NCI-H1092 (cell line): ENCODE data around the gene MACO1.

Experiments used
- DNase-seq: peaks from one replicate; lab custom pipeline; 2025; lab: John Stamatoyannopoulos, UW

The MACO1 gene

DNA sequence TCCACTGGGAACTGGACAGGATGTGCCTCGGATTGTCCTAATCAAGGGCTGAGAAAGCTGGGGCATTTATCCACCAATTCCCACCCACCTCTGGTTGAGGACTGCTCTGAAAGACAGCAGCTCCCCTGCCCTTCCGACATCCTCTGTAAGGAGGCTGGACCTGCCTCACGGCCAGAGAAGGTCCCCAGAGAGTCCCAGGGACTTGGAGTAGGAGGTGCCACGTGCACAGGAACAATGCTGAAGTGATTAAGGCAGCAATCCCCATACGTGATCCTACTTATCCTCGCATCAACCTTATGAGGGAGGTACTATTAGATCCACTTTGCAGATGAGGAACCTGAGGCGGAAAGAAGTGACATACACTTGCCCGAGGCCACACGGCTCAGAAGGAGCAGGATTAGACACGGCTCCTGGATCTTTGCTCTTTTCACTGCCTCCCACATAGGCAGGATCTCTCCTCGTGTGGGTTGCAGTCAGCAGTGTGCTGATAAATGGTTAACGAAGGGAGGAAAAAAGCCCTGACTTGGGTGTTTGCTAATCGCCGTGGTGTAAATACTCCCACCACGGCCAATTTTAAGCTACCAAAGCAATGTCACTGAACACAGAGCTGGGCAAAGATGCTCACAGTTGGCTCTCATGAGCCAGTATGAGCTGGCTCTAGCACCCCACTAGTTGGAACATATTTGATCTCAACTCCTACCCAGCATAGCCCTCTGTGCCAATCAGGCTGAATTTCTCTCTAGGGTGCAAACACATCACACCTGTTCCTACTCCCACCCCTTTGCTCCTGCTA, 94.1 kb downstream of the MACO1 start:
- no peak for DNase-seq

DNA sequence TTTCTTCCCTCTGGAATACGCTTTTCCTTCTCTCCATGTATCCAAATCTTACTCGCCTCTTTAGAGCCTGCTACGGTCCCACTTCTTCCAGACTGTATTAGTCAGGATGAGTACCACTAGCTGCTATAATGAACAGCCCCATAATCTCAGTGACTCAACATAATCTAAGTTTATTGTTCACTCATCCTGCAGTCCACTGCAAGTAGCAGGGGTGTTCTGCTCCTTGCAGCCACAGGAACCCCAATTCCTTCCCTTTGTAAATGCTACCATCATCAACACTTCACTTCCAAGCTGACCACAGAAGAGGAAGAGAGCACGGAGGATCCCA, 94.6 kb downstream of the MACO1 start:
- DNase-seq = no peak

DNA sequence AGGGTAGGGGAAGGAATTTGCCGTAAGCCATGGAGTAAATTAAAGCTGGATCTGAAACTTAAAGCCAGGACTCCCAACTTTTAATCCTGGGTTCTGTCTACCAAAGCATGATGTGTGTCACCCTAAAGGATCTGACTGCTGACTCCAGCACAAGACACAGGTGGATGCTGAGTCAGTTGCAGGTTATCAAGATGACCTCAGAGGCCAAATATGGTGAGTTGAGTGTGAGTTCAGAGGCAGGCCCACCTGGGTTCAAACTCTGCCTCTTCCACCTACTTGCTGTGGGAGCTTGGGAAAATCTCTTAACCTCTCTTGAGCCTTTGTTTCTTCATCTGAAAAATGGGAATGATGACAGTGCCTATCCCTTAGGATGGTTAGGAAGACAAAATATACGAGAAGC, 96.1 kb downstream of the MACO1 start:
- DNase-seq = no peak

DNA sequence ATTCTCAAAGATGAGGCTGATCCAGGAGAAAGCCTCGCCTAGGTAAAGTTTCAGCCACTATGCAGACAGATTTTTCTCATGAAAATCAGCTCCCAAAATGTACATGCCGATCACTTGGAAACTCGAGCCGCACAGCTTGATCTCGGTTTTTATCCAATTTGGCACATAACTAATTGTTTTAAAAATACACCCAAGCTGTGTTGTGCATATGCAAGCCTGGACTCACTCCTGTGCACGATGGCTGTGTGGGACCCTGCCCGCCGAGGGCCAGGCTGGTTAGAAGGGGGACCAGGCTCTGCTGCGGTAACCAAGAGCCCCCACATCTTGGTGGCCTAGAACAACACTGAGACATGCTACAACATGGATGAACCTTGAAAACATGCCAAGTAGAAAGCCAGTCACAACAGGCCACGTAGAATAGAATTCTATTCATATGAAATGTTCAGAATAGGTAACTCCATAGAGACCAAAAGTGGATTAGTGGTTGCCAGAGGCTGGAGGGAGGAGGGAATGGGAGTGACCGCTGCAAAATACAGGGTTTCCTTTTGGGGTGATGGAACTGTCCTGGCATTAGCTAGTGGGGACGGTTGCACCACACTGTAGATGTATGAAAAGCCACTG, 96.6 kb downstream of the MACO1 start:
- no peak for DNase-seq

DNA sequence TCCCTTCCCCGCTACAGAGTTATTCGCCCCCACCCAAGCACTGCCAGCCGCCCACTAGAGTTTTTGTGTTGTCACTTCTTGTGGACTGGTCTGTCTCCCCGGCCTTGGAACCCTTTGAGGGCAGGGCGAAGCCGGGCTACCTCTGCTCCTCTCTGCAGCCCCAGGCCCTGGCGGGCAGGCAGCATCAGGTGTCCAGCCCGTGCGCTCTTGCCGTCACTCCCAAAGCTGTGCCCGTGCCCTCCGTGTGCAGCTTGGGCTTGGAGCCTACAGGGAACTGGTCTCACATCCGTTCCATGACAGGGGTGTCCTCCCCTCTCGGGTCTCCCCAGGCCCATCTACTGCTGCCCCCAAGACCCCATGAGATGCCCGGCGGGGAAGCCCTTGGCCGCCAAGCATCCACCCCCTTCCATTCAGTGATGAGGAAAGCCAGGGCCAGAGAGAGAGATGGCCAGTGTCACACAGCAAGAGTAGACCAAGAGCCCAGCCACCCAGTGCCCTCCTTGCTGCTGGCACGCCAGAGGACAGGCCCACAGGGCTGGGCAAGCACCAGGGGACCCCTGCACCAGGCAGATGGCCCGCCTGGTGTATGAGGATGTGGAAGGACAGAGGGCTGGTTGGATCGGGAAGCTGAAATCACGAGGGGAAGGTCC, 97.4 kb downstream of the MACO1 start:
- DNase-seq = no peak

DNA sequence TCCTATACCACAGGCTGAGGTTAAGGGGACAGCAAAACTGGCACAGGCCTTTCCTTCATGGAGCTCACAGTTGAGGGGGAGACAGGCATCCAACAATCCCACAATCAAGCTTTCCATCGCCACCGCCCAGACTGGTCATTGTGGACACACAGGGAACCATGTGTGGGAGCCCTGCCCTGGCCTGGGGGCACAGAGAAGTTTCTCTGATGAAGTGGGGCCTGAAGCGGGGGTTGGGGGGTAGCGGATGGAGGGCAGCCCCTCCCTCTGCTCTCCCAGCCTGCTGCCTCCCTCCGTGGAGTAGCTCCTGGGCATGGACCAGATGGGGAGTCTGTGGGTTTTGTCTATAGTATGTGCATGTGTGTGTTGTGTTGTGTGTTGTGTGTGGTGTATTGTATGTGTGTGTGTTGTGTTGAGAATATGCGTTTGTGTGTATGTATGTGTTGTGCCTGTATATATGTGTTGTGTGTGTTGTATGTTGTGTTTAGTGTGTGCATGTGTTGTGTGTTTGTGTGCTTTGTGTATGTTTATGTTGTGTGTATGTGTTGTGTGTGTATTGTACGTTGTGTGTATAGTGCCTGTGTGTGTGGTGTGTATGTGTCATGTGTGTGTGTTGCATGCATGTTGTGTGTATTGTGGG, 98.3 kb downstream of the MACO1 start:
- no peak for DNase-seq

DNA sequence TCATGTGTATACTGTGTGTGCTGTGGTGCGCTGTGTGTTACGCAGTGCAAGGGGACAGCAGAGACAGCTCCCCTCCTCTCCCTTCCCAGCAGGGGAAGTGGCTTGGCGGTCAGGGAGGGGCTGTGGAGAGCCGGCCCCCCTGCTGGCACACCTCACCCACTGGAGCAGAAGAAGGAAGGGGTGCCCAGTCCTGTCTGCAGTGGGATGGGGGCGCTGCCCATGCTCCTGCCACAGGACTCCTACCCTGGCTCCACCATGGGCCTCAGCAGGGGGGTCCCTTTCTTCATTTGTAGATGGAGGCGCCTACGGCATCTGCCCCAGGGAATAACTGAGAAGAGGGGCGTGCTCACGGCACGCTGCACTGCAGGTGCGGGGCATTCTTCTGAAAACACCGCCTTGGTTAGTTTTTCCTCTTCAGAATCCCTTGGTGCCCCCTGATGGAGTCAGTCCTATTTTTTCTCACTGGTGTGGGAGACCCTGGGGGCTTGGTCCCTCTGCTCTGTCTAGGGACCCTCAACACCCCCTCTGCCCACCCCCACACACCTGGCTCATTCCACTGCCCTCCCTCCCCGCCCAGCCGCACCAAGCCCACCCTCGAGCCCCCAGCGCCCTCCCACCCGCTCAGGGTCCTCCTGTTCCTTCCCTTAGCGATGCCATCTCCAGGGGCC, 99.0 kb downstream of the MACO1 start:
- no peak for DNase-seq

DNA sequence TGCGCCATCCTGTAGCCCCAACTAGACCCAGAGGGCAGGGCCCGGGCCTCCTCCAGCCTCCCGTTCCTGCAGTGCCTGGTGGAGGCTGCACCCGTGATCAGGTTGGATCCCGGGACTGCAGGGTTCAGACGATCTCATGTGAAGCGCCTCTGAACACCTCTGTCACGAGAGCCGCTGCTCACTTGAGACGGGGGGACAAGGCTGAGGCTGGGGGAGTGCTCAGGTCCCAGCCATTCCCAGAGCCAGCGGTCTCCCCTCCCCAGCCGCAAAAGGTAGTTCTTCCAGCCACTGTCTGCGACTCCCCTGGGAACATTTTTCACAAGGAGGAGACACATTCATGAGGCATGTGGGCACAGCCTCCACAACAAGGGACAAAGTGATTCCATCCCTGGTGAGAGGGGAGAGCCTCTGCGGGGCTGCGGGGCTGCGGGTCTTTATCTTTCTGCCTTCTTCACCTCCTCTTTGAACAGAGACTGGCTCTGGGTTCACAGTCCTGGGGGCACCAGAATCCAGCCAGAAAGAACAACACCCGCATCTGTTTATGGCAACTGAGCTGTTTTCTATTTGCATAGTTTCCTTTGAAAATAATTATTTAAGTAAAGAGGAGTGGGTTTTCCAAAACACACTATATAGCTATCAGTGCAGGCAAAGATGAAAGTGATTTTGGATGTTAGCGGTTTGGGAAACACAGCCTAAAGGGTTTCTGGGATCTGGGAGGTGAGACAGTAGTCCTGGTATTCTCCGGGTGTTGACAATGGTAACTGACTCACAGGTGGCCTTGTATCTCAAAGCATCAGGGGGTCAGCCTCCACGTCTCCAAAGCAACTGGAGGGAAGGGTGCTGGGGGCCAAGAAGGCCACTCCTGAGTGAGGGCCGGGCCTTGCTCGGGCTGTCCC, 99.7 kb downstream of the MACO1 start:
- no peak for DNase-seq

DNA sequence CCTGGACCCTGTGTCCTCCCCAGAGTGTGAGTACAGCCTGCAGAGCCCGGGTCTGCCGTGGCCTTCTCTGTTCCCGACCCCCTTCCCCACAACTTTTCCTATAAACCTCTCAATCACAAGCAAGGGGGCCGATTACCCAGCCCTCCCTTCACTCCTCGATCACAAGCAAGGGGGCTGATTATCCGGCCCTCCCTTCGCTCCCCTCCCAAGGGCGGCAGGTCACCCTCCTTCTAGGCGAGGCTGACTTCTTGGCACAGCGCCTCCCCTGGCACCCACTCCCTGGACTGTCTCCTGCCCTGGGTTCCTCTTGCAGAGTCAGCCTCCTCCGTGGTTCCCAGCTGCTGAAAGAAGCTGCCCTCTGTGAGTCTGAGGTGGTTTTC, 100.4 kb downstream of the MACO1 start:
- DNase-seq = no peak

DNA sequence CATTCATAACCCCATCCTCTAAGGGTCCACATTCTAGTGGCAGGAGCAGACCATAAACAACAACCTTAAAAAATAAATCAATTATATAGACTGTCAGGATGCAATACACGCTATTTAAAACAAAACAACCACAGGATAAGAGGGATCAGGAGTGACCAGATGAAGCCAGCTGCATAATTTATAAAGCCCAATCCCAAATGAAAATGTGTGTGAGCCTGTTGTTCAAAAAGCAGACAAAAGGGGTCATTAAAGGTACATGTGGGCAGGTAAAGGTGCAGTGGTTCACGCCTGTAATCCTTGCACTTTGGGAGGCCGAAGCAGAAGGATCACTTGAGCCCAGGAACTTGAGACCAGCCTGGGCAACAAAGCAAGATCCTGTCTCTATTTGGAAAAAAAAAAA, 102.3 kb downstream of the MACO1 start:
- DNase-seq = no peak

DNA sequence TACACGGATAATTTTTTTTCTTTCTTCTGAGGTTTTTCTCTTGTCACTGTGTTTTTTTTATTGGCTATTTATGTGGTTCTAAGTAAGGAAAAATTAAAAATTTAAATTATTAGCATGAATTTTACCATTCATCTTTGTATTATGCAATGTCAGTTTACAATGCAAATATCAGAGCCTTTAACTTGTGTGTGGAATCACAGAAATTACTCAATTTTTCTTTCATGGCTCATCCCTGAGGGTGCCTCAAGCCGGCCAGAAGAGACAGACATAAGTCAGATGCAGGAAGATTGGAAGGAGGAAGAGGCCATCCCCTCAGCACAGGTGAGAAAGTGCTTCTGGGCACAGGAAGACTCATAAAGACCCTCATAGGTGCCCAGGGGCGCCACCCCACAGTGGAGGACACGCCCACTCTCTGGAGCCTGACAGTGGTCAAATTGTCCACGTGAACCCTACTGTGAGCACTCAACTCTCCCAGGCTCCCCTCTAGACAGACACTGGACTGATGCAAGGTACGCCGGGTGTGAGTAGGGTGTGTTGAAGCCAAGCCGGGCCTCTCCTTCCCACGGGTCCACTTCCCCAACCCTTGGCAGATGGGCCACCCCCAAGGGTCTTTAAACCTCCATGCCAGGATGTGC, 103.2 kb downstream of the MACO1 start:
- no peak for DNase-seq

DNA sequence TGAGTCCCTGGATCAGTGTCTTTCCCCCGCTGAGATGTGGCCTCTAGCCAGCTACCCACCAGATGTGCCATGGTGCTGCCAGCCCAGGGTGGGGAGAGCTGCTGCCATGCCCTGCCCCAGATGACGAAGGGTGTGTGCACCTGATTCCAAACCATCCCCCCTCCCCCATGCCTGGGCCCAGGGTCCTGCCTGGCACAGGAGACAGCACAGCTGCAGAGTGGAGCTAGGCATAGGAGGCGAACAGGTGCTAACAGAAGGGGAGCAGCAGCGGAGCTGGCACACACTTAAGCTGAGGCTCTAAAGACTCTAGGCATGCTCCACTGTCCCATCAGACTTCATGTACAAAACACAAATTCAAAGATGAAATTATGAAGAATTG, 103.7 kb downstream of the MACO1 start:
- peak; percentile 24 for DNase-seq

DNA sequence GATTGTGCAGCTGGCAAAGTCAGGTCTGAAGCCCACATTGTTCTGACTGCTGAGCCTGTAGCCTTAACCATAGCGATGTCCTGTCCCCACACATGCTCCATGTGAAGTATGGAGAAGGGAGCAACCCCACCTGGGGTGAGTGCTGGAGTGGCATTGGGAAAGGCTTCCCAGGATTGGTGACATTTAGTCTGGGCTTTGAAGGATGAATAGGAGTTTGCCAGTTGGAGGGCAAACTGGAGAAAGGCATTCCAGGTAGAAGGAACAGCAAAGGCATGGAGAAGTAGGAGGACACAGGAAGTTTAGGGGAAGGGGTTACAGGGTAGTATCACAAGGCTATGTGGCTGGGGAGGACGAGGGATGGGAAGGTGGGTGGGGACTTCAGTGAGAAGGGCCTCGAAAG, 105.4 kb downstream of the MACO1 start:
- DNase-seq = no peak

DNA sequence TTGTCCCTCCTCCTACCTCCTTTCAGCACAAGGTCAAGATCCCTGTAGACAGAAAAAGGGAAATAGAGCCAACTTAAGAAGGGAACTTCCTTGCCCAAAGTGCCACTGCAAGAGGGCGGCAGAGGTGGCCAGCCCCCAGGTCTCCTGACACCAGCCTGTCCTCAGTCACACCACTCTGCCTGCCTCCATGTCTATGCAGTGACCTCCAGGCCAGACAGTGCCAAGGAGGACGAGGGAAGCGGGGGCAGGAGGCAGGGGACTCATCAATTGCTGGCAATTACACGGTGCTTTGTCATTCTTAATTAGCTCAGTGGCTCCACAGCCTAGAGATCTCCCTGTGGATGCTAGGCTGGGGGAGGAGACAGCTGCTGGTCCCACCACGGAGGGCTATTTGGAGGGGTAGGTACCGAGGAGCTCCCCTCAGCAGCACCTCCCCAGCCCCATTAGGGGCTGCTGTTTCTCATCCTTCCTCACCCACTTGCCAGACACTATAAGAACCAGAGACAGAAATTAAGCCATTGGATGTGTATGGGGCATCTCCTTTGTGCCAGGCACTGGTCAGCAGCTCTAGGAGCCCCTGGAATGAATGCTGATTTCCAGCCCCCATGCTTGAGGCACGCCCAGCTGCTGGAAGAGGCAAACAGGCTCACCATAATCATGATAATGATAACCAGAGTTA, 106.6 kb downstream of the MACO1 start:
- no peak for DNase-seq

DNA sequence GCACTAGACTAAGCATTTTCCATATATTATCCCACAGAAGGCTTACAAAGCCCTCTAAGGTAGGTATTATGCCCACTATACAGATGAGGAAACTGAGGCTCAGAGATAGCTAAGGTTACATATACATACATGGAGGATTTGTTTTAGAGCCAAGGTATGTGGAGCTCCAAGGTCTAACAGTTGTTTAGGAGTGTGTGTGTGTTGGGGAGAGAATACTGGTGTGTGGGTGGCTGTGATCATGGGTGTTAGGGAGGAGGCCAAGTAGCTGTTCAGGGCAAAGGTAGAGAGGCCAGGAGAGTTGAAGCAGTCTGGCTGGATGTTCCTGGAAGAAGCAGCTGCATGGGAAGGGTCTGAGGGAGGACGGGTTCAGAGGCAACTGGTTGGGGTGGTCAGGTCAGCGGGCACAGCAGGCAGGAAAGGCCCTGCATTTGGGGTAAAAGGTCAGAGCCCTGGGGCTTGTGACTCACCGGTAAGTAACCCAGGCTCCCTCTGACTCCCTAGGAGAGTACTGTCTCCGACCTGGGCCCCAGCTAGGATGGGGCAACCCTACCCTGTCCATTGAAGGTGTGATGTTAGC, 107.6 kb downstream of the MACO1 start:
- no peak for DNase-seq

DNA sequence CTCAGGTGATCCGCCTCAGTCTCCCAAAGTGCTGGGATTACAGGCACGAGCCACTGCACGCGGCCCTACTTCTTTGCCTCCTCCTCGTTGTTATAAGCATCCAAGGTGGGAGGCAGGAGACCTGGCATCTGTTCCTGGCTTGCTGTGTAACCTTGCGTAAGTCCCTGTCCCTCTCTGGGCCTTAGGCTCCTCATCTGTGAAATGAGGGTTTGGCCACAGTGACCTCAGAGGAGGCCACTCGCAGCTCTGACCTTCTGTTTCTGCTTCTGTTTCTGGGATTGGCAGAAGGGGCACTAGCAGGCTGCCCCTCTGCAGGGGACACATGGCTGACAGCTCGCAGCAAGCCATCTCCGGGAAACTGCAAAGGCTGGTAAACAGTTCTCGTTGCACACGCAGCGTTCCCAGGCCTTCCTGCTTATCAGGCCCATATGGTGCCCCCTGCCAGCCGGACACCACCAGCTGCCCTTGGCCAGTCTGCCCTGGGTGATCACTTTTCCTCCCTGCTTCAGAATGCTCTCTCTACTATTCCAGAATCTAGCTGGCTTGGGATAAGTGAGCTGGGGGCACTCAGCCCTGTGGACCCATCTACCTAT, 110.1 kb downstream of the MACO1 start:
- DNase-seq = no peak

DNA sequence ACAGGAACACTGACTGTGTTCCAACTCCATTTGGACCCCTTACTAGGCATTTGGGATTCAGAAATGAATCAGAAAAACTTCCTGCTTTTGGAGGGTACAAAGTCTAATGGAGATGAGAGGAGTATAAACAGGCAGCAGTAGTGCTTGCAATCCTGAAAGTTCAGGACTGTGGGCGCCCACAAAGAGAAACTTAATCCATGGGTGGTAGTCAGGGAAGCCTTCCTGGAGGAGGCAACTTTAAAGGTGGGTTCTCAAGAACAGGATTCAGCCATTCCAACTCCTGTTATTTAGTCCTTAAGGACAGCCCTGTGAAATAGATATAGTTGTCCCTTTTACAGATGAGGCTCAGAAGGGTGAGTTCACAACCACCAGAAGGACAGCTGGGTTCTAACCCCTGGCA, 110.7 kb downstream of the MACO1 start:
- DNase-seq = no peak

DNA sequence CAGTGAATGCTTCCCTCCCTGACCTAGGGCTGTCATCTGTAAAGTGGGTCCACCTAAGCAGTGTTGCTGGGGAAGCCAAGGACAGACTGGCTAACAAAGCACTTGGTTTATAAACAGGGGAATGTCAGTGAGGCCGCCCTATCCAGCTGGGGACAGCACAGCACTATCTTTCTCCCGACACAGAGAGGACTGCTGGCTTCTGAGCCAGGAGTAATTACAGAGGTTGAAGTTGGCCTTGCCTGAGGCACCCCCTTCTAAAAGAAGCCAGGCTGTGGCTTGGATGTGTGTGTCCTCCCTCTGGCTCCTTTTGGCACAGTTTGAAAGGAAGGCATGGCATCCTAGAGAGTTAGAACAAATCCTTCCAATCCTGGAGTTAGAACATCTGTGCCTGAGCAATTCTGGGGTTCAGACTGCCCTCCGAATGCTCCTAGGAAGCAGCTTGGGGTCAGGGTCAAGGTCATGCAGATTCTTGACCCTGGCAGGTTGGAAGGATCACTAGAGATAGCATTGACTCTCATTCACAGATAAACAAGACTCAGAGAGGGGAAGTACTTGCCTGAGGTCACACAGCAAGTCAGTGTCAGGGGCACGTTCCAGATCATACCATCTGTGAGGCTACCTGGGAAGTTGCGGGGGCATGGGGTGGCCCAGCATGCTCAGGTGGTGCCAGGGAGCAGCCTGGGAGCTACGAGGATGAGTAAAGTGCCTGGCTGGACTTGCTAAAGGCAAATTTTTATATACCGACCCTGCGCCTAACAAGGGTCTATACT, 111.4 kb downstream of the MACO1 start:
- DNase-seq = no peak

DNA sequence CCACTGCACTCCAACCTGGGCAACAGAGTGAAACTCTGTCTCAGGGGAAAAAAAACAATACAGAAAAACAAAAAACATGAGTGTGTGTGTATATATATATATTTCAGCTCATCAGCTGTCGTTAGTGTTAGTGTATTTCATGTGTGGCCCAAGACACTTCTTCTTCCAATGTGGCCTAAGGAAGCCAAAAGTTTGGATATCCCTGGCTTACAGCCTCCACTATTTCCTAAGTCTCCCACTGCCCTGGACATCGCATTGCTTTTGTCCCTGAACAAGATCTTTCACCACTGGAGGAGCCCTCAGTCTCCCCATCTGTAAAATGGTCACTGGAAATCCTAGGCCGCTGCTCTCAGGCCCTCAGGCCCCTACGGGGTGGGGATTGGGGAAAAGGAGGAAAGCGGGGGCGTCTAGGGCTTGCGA, 112.3 kb downstream of the MACO1 start:
- DNase-seq = no peak
